ENCODE results near the gene ABCB1. TPM values are rescaled to one million over a fixed set of nuclear protein-coding genes. Genes with fewer than 3 reads are reported as not detected.
"Not testable (repeated sequence)": the region's sequence is repeated elsewhere in the genome, so short reads cannot be mapped to it uniquely, and the experiment has no call there.

The ABCB1 gene
- polyA plus RNA-seq, 4 donors, result 0.79 to 21.9 (median 17.6) TPM

GRCh38 chr7:87474533-87475358, 125.9 kb downstream of the ABCB1 start:
- peak in 3 of 4 donors; percentile 4 to 17 (median 12) for DNase-seq (ENCODE audit: low read depth in 4 of 4, low spot score in 3 of 4)

- no peak for DNase-seq (ENCODE audit: low read depth in 4 of 4, low spot score in 3 of 4)
These were observed 126.7 kb downstream of the ABCB1 start for GRCh38 chr7:87473986-87474385.

- no peak for DNase-seq (ENCODE audit: low read depth in 4 of 4, low spot score in 3 of 4)
These were observed 127.5 kb downstream of the ABCB1 start for GRCh38 chr7:87473192-87473591.

- no peak for DNase-seq (ENCODE audit: low read depth in 4 of 4, low spot score in 3 of 4)
These were observed 129.2 kb downstream of the ABCB1 start for GRCh38 chr7:87471473-87471872.

- DNase-seq (ENCODE audit: low read depth in 4 of 4, low spot score in 3 of 4), result not testable (repeated sequence)
These were observed 131.5 kb downstream of the ABCB1 start for GRCh38 chr7:87469204-87469603.

GRCh38 chr7:87465534-87465880, 135.2 kb downstream of the ABCB1 start:
- not testable (repeated sequence) for DNase-seq (ENCODE audit: low read depth in 4 of 4, low spot score in 3 of 4)

GRCh38 chr7:87464830-87465533, 135.7 kb downstream of the ABCB1 start:
- not testable (repeated sequence) for DNase-seq (ENCODE audit: low read depth in 4 of 4, low spot score in 3 of 4)

GRCh38 chr7:87463982-87464381, 136.7 kb downstream of the ABCB1 start:
- no peak for DNase-seq (ENCODE audit: low read depth in 4 of 4, low spot score in 3 of 4)

- DNase-seq (ENCODE audit: low read depth in 4 of 4, low spot score in 3 of 4), result not testable (repeated sequence)
These were observed 140.2 kb downstream of the ABCB1 start for GRCh38 chr7:87460444-87460843.

- no peak for DNase-seq (ENCODE audit: low read depth in 4 of 4, low spot score in 3 of 4)
These were observed 140.7 kb downstream of the ABCB1 start for GRCh38 chr7:87459941-87460340.

- DNase-seq (ENCODE audit: low read depth in 4 of 4, low spot score in 3 of 4), result no peak
These were observed 142.5 kb downstream of the ABCB1 start for GRCh38 chr7:87458148-87458547.

GRCh38 chr7:87456247-87456646, 144.4 kb downstream of the ABCB1 start:
- no peak for DNase-seq (ENCODE audit: low read depth in 4 of 4, low spot score in 3 of 4)

Other genes with a start within 250 kb of the ABCB1 start
- gene ABCB4, start 125.2 kb downstream of the ABCB1 start, polyA plus RNA-seq (ENCODE audit: insufficient read length in 4 of 4), result 1 to 10 TPM in 3 of 4 donors, under 1 TPM in 1; 0.44 to 2.6 (median 2.0) TPM
- gene RUNDC3B, start 27.5 kb upstream of the ABCB1 start, polyA plus RNA-seq (ENCODE audit: insufficient read length in 4 of 4), result 1 to 10 TPM in 3 of 4 donors, under 1 TPM in 1; 0.22 to 1.4 (median 1.3) TPM